Liver (tissue), 3 donors: Measurements from ENCODE around the gene LILRB2.
"Not testable (repeated sequence)": the region's sequence is repeated elsewhere in the genome, so short reads cannot be mapped to it uniquely, and the experiment has no call there.

ENCODE experiments used
- CTCF ChIP-seq: fragments of 150-350 bp; IDR thresholded peaks from 2 replicates; pipeline ENCODE4 v1.5.1; 2017; ENCODE audit warnings: improper control_type of control experiment, low read depth, low read length; ENCODE audit not compliant: missing input control
- FOXA1 ChIP-seq: IDR thresholded peaks from 2 replicates; pipeline ENCODE4 v1.6.1; 2016; ENCODE audit warnings: antibody characterized with exemption
- GABPA ChIP-seq, 2 donors: IDR thresholded peaks in 1 of 2; conservative IDR thresholded peaks in 1 of 2; 2 replicates each; pipeline ENCODE4 v1.6.1; 2016; ENCODE audit warnings: antibody characterized with exemption in 2 of 2, mild to moderate bottlenecking in 1 of 2, moderate library complexity in 1 of 2
- MAX ChIP-seq: IDR thresholded peaks from 2 replicates; pipeline ENCODE4 v1.6.1; 2016; ENCODE audit warnings: antibody characterized with exemption
- RXRA ChIP-seq, 2 donors: IDR thresholded peaks; 2 replicates each; pipeline ENCODE4 v1.6.1; 2017 to 2018; ENCODE audit warnings: antibody characterized with exemption in 2 of 2, mild to moderate bottlenecking in 1 of 2
- ZBTB33 ChIP-seq: IDR thresholded peaks from 2 replicates; pipeline ENCODE4 v1.6.1; 2016; ENCODE audit warnings: antibody characterized with exemption
- donor health status: healthy.
- donor health status: healthy.

- TF ChIP-seq ZBTB33; CTCF; RXRA (IDR thresholded peaks at IDR 0.05); GABPA (IDR thresholded peaks at IDR 0.05 in 1 of 2, conservative IDR thresholded peaks at IDR 0.05 in 1 of 2); MAX; FOXA1: not testable (repeated sequence)
Observed at GRCh38 chr19:54271587-54271986, 9.3 kb downstream of the LILRB2 start.
